ENCODE measurements around the gene ARL6IP1.
"Not testable (repeated sequence)": the region's sequence is repeated elsewhere in the genome, so short reads cannot be mapped to it uniquely, and the experiment has no call there.

The ARL6IP1 gene

GRCh38 chr16:18757960-18758660 is 43.2 kb downstream of the ARL6IP1 start:
- DNase-seq: not testable (repeated sequence)

- DNase-seq: not testable (repeated sequence)
Measured at GRCh38 chr16:18756639-18757038, 44.7 kb downstream of the ARL6IP1 start.

GRCh38 chr16:18742870-18743269 is 58.5 kb downstream of the ARL6IP1 start:
- not testable (repeated sequence) for DNase-seq

Data from MV-4-11 (cell line).